Nephron (organoid): ENCODE measurements around the gene ADAMTS6.

Source experiments
- H3K27ac Mint-ChIP-seq, 3 experiments: 2 replicates each; pipeline ENCODE4 v1.8.0; 2020; ENCODE audit warnings: mixed read lengths in 3 of 3, mild to moderate bottlenecking in 2 of 3, moderate library complexity in 1 of 3
- H3K27me3 Mint-ChIP-seq: 2 replicates; pipeline ENCODE4 v1.8.0; 2021; ENCODE audit warnings: low read depth, mild to moderate bottlenecking, moderate library complexity, mixed read lengths
- H3K36me3 Mint-ChIP-seq: 2 replicates; pipeline ENCODE4 v1.8.0; 2020; ENCODE audit warnings: low read depth, mixed read lengths
- H3K4me1 Mint-ChIP-seq: 2 replicates; pipeline ENCODE4 v1.8.0; 2020; ENCODE audit warnings: mixed read lengths
- H3K4me3 Mint-ChIP-seq, 3 experiments: 2 replicates each; pipeline ENCODE4 v1.8.0; 2020; ENCODE audit warnings: mild to moderate bottlenecking in 3 of 3, mixed read lengths in 3 of 3, moderate library complexity in 2 of 3
- H3K9me3 Mint-ChIP-seq: 2 replicates; pipeline ENCODE4 v1.8.0; 2020; ENCODE audit warnings: mixed read lengths
- CTCF ChIP-seq, 3 experiments: fragments of 200-600 bp; sonication (generic); IDR thresholded peaks; one replicate each; pipeline ENCODE4 v1.5.0; 2021; ENCODE audit warnings: antibody characterized with exemption in 3 of 3; ENCODE audit not compliant: unreplicated experiment in 3 of 3

ADAMTS6 gene

GRCh38 chr5:65412842-65413241, 68.9 kb downstream of the ADAMTS6 start:
- H3K36me3 Mint-ChIP-seq = peaks cover 13% of the 10 kb centered on the region
- H3K4me3 Mint-ChIP-seq = no peak overlapping the region
- no peaks in the 10 kb centered on the region for H3K27me3 Mint-ChIP-seq
- TF ChIP-seq CTCF (IDR thresholded peaks at IDR 0.05; ENCODE audit: unreplicated experiment in 3 of 3) = no peak
- H3K27ac Mint-ChIP-seq = no peak overlapping the region
- no peaks in the 10 kb centered on the region for H3K4me1 Mint-ChIP-seq
- H3K9me3 Mint-ChIP-seq = peaks cover 26% of the 10 kb centered on the region

GRCh38 chr5:65411356-65411755, 70.4 kb downstream of the ADAMTS6 start:
- Mint-ChIP-seq H3K4me3 (no peak overlapping the region), H3K27ac (no peak overlapping the region), H3K27me3 (no peaks in the 10 kb centered on the region), H3K9me3 (peaks cover 23% of the 10 kb centered on the region), H3K4me1 (no peaks in the 10 kb centered on the region), H3K36me3 (peaks cover 10% of the 10 kb centered on the region)
- TF ChIP-seq CTCF (IDR thresholded peaks at IDR 0.05; ENCODE audit: unreplicated experiment in 3 of 3) = no peak

- H3K4me1 Mint-ChIP-seq = peaks cover 9% of the 10 kb centered on the region
These were observed 86.1 kb downstream of the ADAMTS6 start for GRCh38 chr5:65395526-65396155.

DNA sequence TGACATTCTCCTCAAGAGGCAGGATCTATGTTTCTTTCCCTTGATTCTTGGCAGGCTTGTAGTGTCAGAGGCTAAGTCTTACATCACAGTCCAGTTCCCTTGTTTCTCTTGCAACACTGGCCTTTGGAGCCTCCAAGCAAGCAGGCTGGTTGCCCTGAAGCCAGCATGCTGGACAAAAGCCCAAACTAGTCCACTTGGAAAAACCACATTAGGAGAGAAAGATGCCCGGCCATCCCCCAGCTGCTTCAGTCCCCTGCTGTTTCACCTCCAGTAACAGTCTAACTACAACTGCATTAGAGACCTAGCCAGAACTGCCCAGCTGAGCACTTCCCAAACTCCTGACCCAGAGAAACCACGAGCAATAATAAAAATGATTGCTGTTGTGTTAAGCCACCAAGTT, 87.6 kb downstream of the ADAMTS6 start:
- Mint-ChIP-seq H3K27ac (peak overlapping the region; percentile 38 to 83 (median 82)), H3K36me3 (no peaks in the 10 kb centered on the region), H3K27me3 (no peaks in the 10 kb centered on the region), H3K4me3 (peak overlapping the region in 1 of 3 experiments; percentile 21), H3K9me3 (no peaks in the 10 kb centered on the region), H3K4me1 (peaks cover 9% of the 10 kb centered on the region)
- no peak for TF ChIP-seq CTCF (IDR thresholded peaks at IDR 0.05; ENCODE audit: unreplicated experiment in 3 of 3)

More at GRCh38 chr5:65395526-65396155, 86.1 kb downstream of the ADAMTS6 start:
- no peak overlapping the region for H3K4me3 Mint-ChIP-seq
- H3K36me3 Mint-ChIP-seq = no peaks in the 10 kb centered on the region
- H3K27me3 Mint-ChIP-seq = no peaks in the 10 kb centered on the region
- H3K27ac Mint-ChIP-seq = peak overlapping the region; percentile 38 to 47 (median 45)
- H3K9me3 Mint-ChIP-seq = no peaks in the 10 kb centered on the region
- TF ChIP-seq CTCF (IDR thresholded peaks at IDR 0.05; ENCODE audit: unreplicated experiment in 3 of 3) = no peak

DNA sequence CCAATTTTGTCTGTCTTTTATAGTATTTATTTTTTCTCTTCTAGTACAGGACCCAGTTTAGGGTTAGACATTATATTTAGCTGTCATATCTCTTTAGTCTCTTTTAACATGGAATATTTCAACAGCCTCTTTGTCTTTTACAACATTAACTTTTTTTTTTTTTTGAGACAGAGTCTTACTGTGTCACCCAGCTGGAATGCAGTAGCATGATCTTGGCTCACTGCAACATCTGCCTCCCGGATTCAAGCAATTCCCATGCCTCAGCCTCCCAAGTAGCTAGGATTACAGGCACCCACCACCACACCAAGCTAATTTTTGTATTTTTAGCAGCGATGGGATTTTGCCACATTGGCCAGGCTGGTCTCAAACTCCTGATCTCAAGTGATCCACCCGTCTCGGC, 90.1 kb downstream of the ADAMTS6 start:
- H3K4me1 Mint-ChIP-seq = peaks cover 9% of the 10 kb centered on the region

More for the DNA sequence above, 90.1 kb downstream of the ADAMTS6 start:
- no peak for TF ChIP-seq CTCF (IDR thresholded peaks at IDR 0.05; ENCODE audit: unreplicated experiment in 3 of 3)
- Mint-ChIP-seq H3K27me3 (no peaks in the 10 kb centered on the region), H3K36me3 (no peaks in the 10 kb centered on the region), H3K4me3 (no peak overlapping the region), H3K27ac (no peak overlapping the region), H3K9me3 (no peaks in the 10 kb centered on the region)
